ENCODE results near the gene GRID2. TPM values are rescaled to one million over a fixed set of nuclear protein-coding genes. Genes with fewer than 3 reads are reported as not detected.

Gene GRID2
- polyA plus RNA-seq, 1 donor from 2014 or later, result 14.9 TPM

GRCh38 chr4:93184053-93184452, 880.3 kb downstream of the GRID2 start:
- H3F3A ChIP-seq (ENCODE audit: insufficient read depth, low read length, poor library complexity, severe bottlenecking), result no peaks in the 10 kb centered on the region
- H3K4me2 ChIP-seq (ENCODE audit: low read length), result no peak overlapping the region
- H3K4me3 ChIP-seq (ENCODE audit: low read length), result no peak overlapping the region
- H3K79me2 ChIP-seq (replicated peaks; ENCODE audit: insufficient read depth, low read length), result no peaks in the 10 kb centered on the region
- H3K27me3 ChIP-seq (ENCODE audit: insufficient read depth, low read depth, low read length), result no peaks in the 10 kb centered on the region
- H3K27ac ChIP-seq (ENCODE audit: low read length), result no peak overlapping the region
- H3K36me3 ChIP-seq (ENCODE audit: insufficient read depth, low read length), result no peaks in the 10 kb centered on the region
- H3K9ac ChIP-seq (ENCODE audit: low read length), result no peak overlapping the region
- TF ChIP-seq MXI1 (conservative IDR thresholded peaks at IDR 0.05; ENCODE audit: poor library complexity, severe bottlenecking) (no peak), EP300 (conservative IDR thresholded peaks at IDR 0.05; ENCODE audit: poor library complexity, severe bottlenecking) (no peak), RAD21 (conservative IDR thresholded peaks at IDR 0.05) (no peak)
- no peaks in the 10 kb centered on the region for H4K20me1 ChIP-seq (ENCODE audit: insufficient read depth)
- H3K9me2 ChIP-seq (ENCODE audit: insufficient read depth, low read length), result no peaks in the 10 kb centered on the region
- no peaks in the 10 kb centered on the region for H3K9me3 ChIP-seq (ENCODE audit: low read length)
- no peak overlapping the region for H2AFZ ChIP-seq (ENCODE audit: low read depth, low read length)

- Histone ChIP-seq H3F3A (ENCODE audit: insufficient read depth, low read length, poor library complexity, severe bottlenecking) (no peaks in the 10 kb centered on the region), H3K79me2 (replicated peaks; ENCODE audit: insufficient read depth, low read length) (no peaks in the 10 kb centered on the region), H3K27me3 (ENCODE audit: insufficient read depth, low read depth, low read length) (no peaks in the 10 kb centered on the region), H3K9me2 (ENCODE audit: insufficient read depth, low read length) (no peaks in the 10 kb centered on the region), H3K9me3 (ENCODE audit: low read length) (no peaks in the 10 kb centered on the region), H3K27ac (ENCODE audit: low read length) (no peak overlapping the region), H3K36me3 (ENCODE audit: insufficient read depth, low read length) (no peaks in the 10 kb centered on the region), H3K4me3 (ENCODE audit: low read length) (no peak overlapping the region), H2AFZ (ENCODE audit: low read depth, low read length) (no peak overlapping the region), H3K9ac (ENCODE audit: low read length) (no peak overlapping the region), H4K20me1 (ENCODE audit: insufficient read depth) (no peaks in the 10 kb centered on the region), H3K4me2 (ENCODE audit: low read length) (no peak overlapping the region)
- TF ChIP-seq REST (IDR thresholded peaks at IDR 0.05; ENCODE audit: borderline replicate concordance) (no peak), TAF1 (IDR thresholded peaks at IDR 0.05; ENCODE audit: low read depth) (no peak), EP300 (conservative IDR thresholded peaks at IDR 0.05; ENCODE audit: poor library complexity, severe bottlenecking) (no peak)
Observed at GRCh38 chr4:93186846-93187245, 883.1 kb downstream of the GRID2 start.

GRCh38 chr4:93187466-93187865, 883.7 kb downstream of the GRID2 start:
- H3K9ac ChIP-seq (ENCODE audit: low read length), result no peak overlapping the region
- no peak overlapping the region for H3K4me2 ChIP-seq (ENCODE audit: low read length)
- no peaks in the 10 kb centered on the region for H3K79me2 ChIP-seq (replicated peaks; ENCODE audit: insufficient read depth, low read length)
- H4K20me1 ChIP-seq (ENCODE audit: insufficient read depth), result no peaks in the 10 kb centered on the region
- no peaks in the 10 kb centered on the region for H3K9me2 ChIP-seq (ENCODE audit: insufficient read depth, low read length)
- H3K27ac ChIP-seq (ENCODE audit: low read length), result no peak overlapping the region
- H3K27me3 ChIP-seq (ENCODE audit: insufficient read depth, low read depth, low read length), result no peaks in the 10 kb centered on the region
- H3K36me3 ChIP-seq (ENCODE audit: insufficient read depth, low read length), result no peaks in the 10 kb centered on the region
- TF ChIP-seq TAF1 (IDR thresholded peaks at IDR 0.05; ENCODE audit: low read depth) (no peak), CTCF (IDR thresholded peaks at IDR 0.05; ENCODE audit: poor library complexity, severe bottlenecking) (no peak), EP300 (conservative IDR thresholded peaks at IDR 0.05; ENCODE audit: poor library complexity, severe bottlenecking) (no peak), POLR2AphosphoS5 (IDR thresholded peaks at IDR 0.05) (no peak), REST (IDR thresholded peaks at IDR 0.05; ENCODE audit: borderline replicate concordance) (no peak), EZH2 (IDR thresholded peaks at IDR 0.05; ENCODE audit: borderline replicate concordance, insufficient read depth, low read length, poor library complexity, severe bottlenecking) (no peak), MXI1 (conservative IDR thresholded peaks at IDR 0.05; ENCODE audit: poor library complexity, severe bottlenecking) (no peak), SMC3 (conservative IDR thresholded peaks at IDR 0.05; ENCODE audit: poor library complexity) (no peak), RAD21 (conservative IDR thresholded peaks at IDR 0.05) (no peak)
- no peaks in the 10 kb centered on the region for H3F3A ChIP-seq (ENCODE audit: insufficient read depth, low read length, poor library complexity, severe bottlenecking)
- no peak overlapping the region for H3K4me3 ChIP-seq (ENCODE audit: low read length)
- no peak overlapping the region for H2AFZ ChIP-seq (ENCODE audit: low read depth, low read length)
- no peaks in the 10 kb centered on the region for H3K9me3 ChIP-seq (ENCODE audit: low read length)

All from neural cell (in vitro differentiated cells).